Measurements from ENCODE around the gene COX17. TPM values are rescaled to one million over a fixed set of nuclear protein-coding genes. Genes with fewer than 3 reads are reported as not detected.

COX17 gene
- 56.3 TPM for polyA plus RNA-seq (2013, experiment 1 of 2)
- 65.1 TPM for polyA plus RNA-seq (2013, experiment 2 of 2)

DNA sequence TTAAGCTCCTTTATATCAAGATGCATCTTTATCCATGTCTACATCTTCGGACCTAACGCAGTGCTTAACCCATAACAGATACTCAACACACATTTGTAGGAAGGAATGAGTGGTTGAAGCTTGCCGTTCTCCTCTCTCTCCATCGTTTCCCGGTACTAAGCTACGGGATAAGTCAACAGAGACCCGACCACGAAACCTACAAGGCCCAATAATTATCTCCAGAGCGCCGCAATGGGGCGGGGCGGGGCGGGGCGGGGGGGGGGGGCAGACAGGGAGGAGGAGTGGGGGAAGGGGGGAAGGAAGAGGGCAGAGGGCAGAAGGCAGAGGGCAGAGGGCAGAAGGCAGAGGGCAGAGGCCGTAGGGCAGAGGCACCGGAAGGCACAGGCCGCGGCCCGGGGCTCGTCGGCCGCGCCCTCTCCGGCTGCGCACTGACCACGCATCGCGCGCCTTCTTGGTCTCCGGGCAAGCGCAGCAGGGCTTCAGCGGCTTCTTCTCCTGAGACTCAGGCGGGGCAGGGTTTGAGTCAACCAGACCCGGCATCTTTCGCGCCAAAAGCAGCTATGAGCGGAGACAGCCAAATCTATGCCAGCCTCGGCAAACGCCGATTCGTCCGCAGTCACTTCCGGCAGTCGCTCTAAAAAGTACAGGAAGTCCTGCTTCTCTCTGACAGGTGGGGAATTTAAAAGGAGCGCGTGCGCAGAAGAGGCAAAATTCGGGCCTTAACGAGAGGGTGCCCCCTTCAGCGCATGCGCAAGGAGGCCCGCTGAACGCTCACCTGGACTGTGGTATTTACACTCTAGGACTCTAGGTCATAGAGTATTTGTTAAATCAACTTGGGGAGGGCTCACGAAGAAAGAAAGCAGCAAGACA, at the start of gene COX17:
Gene COX17, minus strand, starts transcription at position 636 of the 870 bp plus-strand sequence. Its CDS starts 96 bp downstream, at position 540.
- H3K27ac ChIP-seq (ENCODE audit: low read depth, low read length, severe bottlenecking) = peak within 1 kb of the TSS; percentile 55
- 1% methylated on average over 24 to 37 of the region's 54 CpGs for WGBS, 2 experiments (ENCODE audit: insufficient coverage in 2 of 2)
- peaks cover 25% of the 10 kb centered on the region for H3K36me3 ChIP-seq (ENCODE audit: control insufficient read depth, insufficient read depth, low read length)
- peak within 1 kb of the TSS; percentile 56 for H3K4me3 ChIP-seq (ENCODE audit: extremely low read depth, insufficient read depth, low read length, poor library complexity, severe bottlenecking)
- H3K9me3 ChIP-seq (ENCODE audit: control insufficient read depth, low read length) = no peaks in the 10 kb centered on the region
- no peaks in the 10 kb centered on the region for H3K4me1 ChIP-seq (ENCODE audit: control insufficient read depth, insufficient read depth, low read length, poor library complexity, severe bottlenecking)

DNA sequence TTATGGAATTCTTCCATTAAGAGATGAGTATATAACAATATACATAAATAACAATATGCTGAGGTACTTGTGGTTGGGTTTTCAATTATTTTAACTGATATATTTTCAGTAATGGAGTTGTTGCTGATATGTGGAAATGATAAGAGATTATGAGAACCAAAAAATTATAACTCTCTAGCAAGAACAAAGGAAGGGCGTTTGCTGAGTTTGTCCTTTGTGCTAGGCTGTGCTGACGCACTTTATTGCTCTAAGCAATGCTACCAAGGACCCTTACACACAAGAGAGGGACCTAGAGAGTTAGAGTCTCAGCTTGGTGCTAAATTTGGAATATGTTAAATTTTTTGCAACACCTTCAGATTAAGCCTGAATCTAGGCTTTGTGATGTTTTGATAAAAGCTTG, 49.7 kb upstream of the COX17 start:
- H3K27ac ChIP-seq (ENCODE audit: low read depth, low read length, severe bottlenecking) = no peak overlapping the region
- WGBS, 2 experiments (ENCODE audit: insufficient coverage in 2 of 2) = 80% methylated on average over 1 of the region's 2 CpGs; no CpG with 5 or more reads in 1 of the 2 experiments

DNA sequence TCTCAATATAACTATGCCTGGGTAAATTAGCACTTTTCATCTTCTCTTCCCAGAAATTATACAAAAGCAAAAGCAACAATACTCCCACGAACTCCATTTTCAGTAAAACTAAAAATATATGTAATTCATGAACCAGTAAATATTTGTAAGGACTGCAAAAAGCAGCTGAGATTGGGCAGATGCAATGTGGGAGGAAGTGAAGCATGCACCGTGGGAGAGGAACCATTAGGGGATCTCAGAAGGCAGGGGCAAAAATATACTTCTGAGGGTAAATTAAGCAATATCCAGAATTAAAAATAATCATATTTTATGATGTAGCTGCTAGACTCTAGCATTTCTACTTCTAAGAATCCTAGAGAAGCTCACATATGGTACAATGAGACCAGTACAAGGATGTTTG, 45.8 kb upstream of the COX17 start:
- no peaks in the 10 kb centered on the region for H3K9me3 ChIP-seq (ENCODE audit: control insufficient read depth, low read length)
- WGBS, 2 experiments (ENCODE audit: insufficient coverage in 2 of 2) = 100% methylated on average over 1 of the region's 2 CpGs; no CpG with 5 or more reads in 1 of the 2 experiments
- no peaks in the 10 kb centered on the region for H3K36me3 ChIP-seq (ENCODE audit: control insufficient read depth, insufficient read depth, low read length)
- no peak overlapping the region for H3K4me3 ChIP-seq (ENCODE audit: extremely low read depth, insufficient read depth, low read length, poor library complexity, severe bottlenecking)
- H3K27ac ChIP-seq (ENCODE audit: low read depth, low read length, severe bottlenecking) = no peak overlapping the region
- no peaks in the 10 kb centered on the region for H3K4me1 ChIP-seq (ENCODE audit: control insufficient read depth, insufficient read depth, low read length, poor library complexity, severe bottlenecking)

More for the DNA sequence above, 49.7 kb upstream of the COX17 start:
- H3K9me3 ChIP-seq (ENCODE audit: control insufficient read depth, low read length) = no peaks in the 10 kb centered on the region
- H3K36me3 ChIP-seq (ENCODE audit: control insufficient read depth, insufficient read depth, low read length) = no peaks in the 10 kb centered on the region
- no peak overlapping the region for H3K4me3 ChIP-seq (ENCODE audit: extremely low read depth, insufficient read depth, low read length, poor library complexity, severe bottlenecking)
- no peaks in the 10 kb centered on the region for H3K4me1 ChIP-seq (ENCODE audit: control insufficient read depth, insufficient read depth, low read length, poor library complexity, severe bottlenecking)

GRCh38 chr3:119717520-119717919, 40.3 kb upstream of the COX17 start:
- H3K4me1 ChIP-seq (ENCODE audit: control insufficient read depth, insufficient read depth, low read length, poor library complexity, severe bottlenecking) = no peaks in the 10 kb centered on the region
- no peak overlapping the region for H3K4me3 ChIP-seq (ENCODE audit: extremely low read depth, insufficient read depth, low read length, poor library complexity, severe bottlenecking)
- H3K36me3 ChIP-seq (ENCODE audit: control insufficient read depth, insufficient read depth, low read length) = no peaks in the 10 kb centered on the region
- H3K27ac ChIP-seq (ENCODE audit: low read depth, low read length, severe bottlenecking) = no peak overlapping the region
- no peaks in the 10 kb centered on the region for H3K9me3 ChIP-seq (ENCODE audit: control insufficient read depth, low read length)
- 82 to 91% methylated on average over 1 to 3 of the region's 5 CpGs for WGBS, 2 experiments (ENCODE audit: insufficient coverage in 2 of 2)

DNA sequence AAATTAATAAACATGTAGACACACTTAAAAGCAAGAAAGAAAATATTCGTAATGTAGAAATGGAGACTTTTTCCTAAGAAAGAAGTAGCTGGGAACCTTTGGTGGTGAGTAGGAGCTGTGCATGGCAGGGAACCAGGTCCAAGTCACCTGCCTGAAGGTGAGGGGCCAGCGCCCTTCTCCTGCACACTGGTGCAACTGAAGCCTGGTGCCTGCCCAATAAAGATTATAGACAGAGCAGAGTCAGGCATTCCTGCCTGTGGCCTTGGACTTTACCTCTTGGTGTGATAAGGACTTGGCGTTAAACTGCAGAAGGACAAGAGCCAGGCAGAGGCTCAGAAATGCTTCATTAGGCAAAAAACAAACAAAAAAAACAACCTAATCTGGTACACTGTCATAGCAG, 39.8 kb upstream of the COX17 start:
- Histone ChIP-seq H3K9me3 (ENCODE audit: control insufficient read depth, low read length) (no peaks in the 10 kb centered on the region), H3K4me1 (ENCODE audit: control insufficient read depth, insufficient read depth, low read length, poor library complexity, severe bottlenecking) (no peaks in the 10 kb centered on the region), H3K36me3 (ENCODE audit: control insufficient read depth, insufficient read depth, low read length) (no peaks in the 10 kb centered on the region), H3K4me3 (ENCODE audit: extremely low read depth, insufficient read depth, low read length, poor library complexity, severe bottlenecking) (no peak overlapping the region), H3K27ac (ENCODE audit: low read depth, low read length, severe bottlenecking) (no peak overlapping the region)
- 71 to 93% methylated on average over 1 to 3 of the region's 3 CpGs for WGBS, 2 experiments (ENCODE audit: insufficient coverage in 2 of 2)

- Histone ChIP-seq H3K4me1 (ENCODE audit: control insufficient read depth, insufficient read depth, low read length, poor library complexity, severe bottlenecking) (no peaks in the 10 kb centered on the region), H3K9me3 (ENCODE audit: control insufficient read depth, low read length) (no peaks in the 10 kb centered on the region), H3K4me3 (ENCODE audit: extremely low read depth, insufficient read depth, low read length, poor library complexity, severe bottlenecking) (no peak overlapping the region), H3K27ac (ENCODE audit: low read depth, low read length, severe bottlenecking) (no peak overlapping the region), H3K36me3 (ENCODE audit: control insufficient read depth, insufficient read depth, low read length) (no peaks in the 10 kb centered on the region)
- no CpG with 5 or more reads among the region's 2 CpGs for WGBS, 2 experiments (ENCODE audit: insufficient coverage in 2 of 2)
These were observed 37.9 kb upstream of the COX17 start for GRCh38 chr3:119715105-119715504.

GRCh38 chr3:119703820-119704531, 26.8 kb upstream of the COX17 start:
- WGBS, 2 experiments (ENCODE audit: insufficient coverage in 2 of 2) = 94 to 95% methylated on average over 5 to 7 of the region's 8 CpGs
- no peaks in the 10 kb centered on the region for H3K9me3 ChIP-seq (ENCODE audit: control insufficient read depth, low read length)
- H3K4me3 ChIP-seq (ENCODE audit: extremely low read depth, insufficient read depth, low read length, poor library complexity, severe bottlenecking) = no peak overlapping the region
- no peaks in the 10 kb centered on the region for H3K4me1 ChIP-seq (ENCODE audit: control insufficient read depth, insufficient read depth, low read length, poor library complexity, severe bottlenecking)
- no peak overlapping the region for H3K27ac ChIP-seq (ENCODE audit: low read depth, low read length, severe bottlenecking)
- H3K36me3 ChIP-seq (ENCODE audit: control insufficient read depth, insufficient read depth, low read length) = no peaks in the 10 kb centered on the region

DNA sequence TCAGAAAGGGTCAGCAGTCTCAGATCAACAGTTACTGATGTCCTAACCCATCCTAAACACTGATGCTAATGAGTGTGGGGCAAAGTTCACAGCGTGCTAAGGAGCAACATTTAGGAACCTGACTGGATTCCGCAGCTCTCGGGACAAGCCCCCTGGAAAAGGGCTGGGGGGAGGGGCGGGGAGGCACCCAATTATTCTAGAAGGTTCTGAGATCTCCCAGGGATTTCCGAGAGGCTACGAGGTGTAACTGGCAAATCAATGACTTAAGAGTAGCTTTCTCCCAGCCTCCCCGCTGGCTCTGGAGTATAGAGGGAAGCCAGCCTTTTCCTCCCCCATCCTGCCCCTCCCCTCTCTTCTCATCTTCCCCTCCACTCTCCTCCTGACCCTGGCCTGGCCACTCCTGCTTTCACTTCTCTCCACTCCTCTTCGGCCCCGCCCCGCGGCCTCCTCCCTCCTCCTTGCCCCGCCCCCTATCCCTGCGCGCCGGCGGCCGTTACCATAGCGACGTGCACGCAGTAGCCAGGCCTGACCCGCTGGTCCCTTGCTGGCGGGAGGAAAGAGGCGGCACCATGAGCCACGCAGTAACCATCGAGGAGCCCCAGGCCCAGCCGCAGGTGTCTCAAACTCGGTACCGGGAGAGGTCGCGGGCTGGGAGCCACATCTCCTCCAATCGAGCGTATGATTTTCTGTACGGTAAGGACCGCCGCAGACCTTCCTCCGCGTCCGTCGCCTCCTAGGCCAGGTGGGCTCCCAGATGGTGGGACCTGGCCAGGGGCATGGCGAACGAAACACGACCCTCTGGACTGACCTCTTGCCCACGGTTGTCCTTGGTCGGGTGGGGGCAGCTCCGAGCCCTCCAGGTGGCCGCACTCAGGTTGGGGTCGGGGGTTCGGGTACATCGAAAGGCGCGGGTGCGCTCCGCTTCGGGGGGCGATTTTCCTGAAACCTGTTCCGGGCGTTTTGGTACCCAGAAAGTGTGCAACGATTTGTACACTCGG, 25.6 kb upstream of the COX17 start, which contains the start of gene CFAP91:
Gene CFAP91, plus strand, starts transcription at position 493 of the 998 bp plus-strand sequence. Its CDS starts 77 bp downstream, at position 570.
- 23 to 34% methylated on average over 52 of the region's 59 CpGs for WGBS, 2 experiments (ENCODE audit: insufficient coverage in 2 of 2)
- peak within 1 kb of the TSS; percentile 18 for H3K4me3 ChIP-seq (ENCODE audit: extremely low read depth, insufficient read depth, low read length, poor library complexity, severe bottlenecking)
- H3K36me3 ChIP-seq (ENCODE audit: control insufficient read depth, insufficient read depth, low read length) = no peaks in the 10 kb centered on the region
- no peaks in the 10 kb centered on the region for H3K4me1 ChIP-seq (ENCODE audit: control insufficient read depth, insufficient read depth, low read length, poor library complexity, severe bottlenecking)
- no peaks in the 10 kb centered on the region for H3K9me3 ChIP-seq (ENCODE audit: control insufficient read depth, low read length)
- peak within 1 kb of the TSS; percentile 24 for H3K27ac ChIP-seq (ENCODE audit: low read depth, low read length, severe bottlenecking)

GRCh38 chr3:119700920-119701734, 23.9 kb upstream of the COX17 start:
- Histone ChIP-seq H3K9me3 (ENCODE audit: control insufficient read depth, low read length) (no peaks in the 10 kb centered on the region), H3K4me3 (ENCODE audit: extremely low read depth, insufficient read depth, low read length, poor library complexity, severe bottlenecking) (no peak overlapping the region), H3K27ac (ENCODE audit: low read depth, low read length, severe bottlenecking) (no peak overlapping the region), H3K36me3 (ENCODE audit: control insufficient read depth, insufficient read depth, low read length) (no peaks in the 10 kb centered on the region), H3K4me1 (ENCODE audit: control insufficient read depth, insufficient read depth, low read length, poor library complexity, severe bottlenecking) (no peaks in the 10 kb centered on the region)
- WGBS, 2 experiments (ENCODE audit: insufficient coverage in 2 of 2) = 97 to 99% methylated on average over 4 to 12 of the region's 22 CpGs
